GM23248 (cell line): Measurements from ENCODE around the gene GPR132. TPM values are rescaled to one million over a fixed set of nuclear protein-coding genes. Genes with fewer than 3 reads are reported as not detected.

ENCODE experiments used
- DNase-seq: peaks from one replicate; pipeline ENCODE4 v3.0.0-alpha.2; 2015
- H2AFZ ChIP-seq: fragments of 200-600 bp; sonication (generic); 2 replicates; pipeline ENCODE4 v1.6.1; 2016; ENCODE audit warnings: antibody characterized with exemption
- H3F3A ChIP-seq: fragments of 200-600 bp; sonication (generic); 2 replicates; pipeline ENCODE4 v1.6.1; 2016; ENCODE audit warnings: mild to moderate bottlenecking, antibody characterized with exemption, mixed run types; ENCODE audit not compliant: insufficient read depth
- H3K27ac ChIP-seq: fragments of 200-600 bp; sonication (generic); 2 replicates; pipeline ENCODE4 v1.5.1; 2016; ENCODE audit warnings: mild to moderate bottlenecking
- H3K27me3 ChIP-seq: fragments of 200-600 bp; sonication (generic); replicated peaks from 2 replicates; pipeline ENCODE4 v1.6.1; 2016; ENCODE audit warnings: mild to moderate bottlenecking; ENCODE audit not compliant: insufficient read depth
- H3K36me3 ChIP-seq: fragments of 200-600 bp; sonication (generic); 2 replicates; pipeline ENCODE4 v1.6.1; 2016; ENCODE audit warnings: low read depth, mild to moderate bottlenecking
- H3K4me1 ChIP-seq: fragments of 200-600 bp; sonication (generic); 2 replicates; pipeline ENCODE4 v1.6.1; 2016; ENCODE audit warnings: mild to moderate bottlenecking; ENCODE audit not compliant: insufficient read depth
- H3K4me2 ChIP-seq: fragments of 200-600 bp; sonication (generic); one replicate; pipeline ENCODE4 v1.6.1; 2016; ENCODE audit warnings: mild to moderate bottlenecking; ENCODE audit not compliant: unreplicated experiment
- H3K4me3 ChIP-seq: fragments of 200-600 bp; sonication (generic); 2 replicates; pipeline ENCODE4 v1.5.1; 2016; ENCODE audit warnings: mild to moderate bottlenecking
- H3K79me2 ChIP-seq: fragments of 200-600 bp; sonication (generic); 2 replicates; pipeline ENCODE4 v1.6.1; 2016; ENCODE audit warnings: mild to moderate bottlenecking; ENCODE audit not compliant: insufficient read depth
- H3K9ac ChIP-seq: fragments of 200-600 bp; sonication (generic); 2 replicates; pipeline ENCODE4 v1.6.1; 2016; ENCODE audit warnings: mild to moderate bottlenecking
- H3K9me2 ChIP-seq: fragments of 200-600 bp; sonication (generic); 2 replicates; pipeline ENCODE4 v1.6.1; 2016; ENCODE audit warnings: mixed run types, mild to moderate bottlenecking, moderate library complexity; ENCODE audit not compliant: insufficient read depth
- H3K9me3 ChIP-seq: fragments of 200-600 bp; sonication (generic); one replicate; pipeline ENCODE4 v1.6.1; 2017; ENCODE audit warnings: low read depth
- H4K20me1 ChIP-seq: fragments of 200-600 bp; sonication (generic); 2 replicates; pipeline ENCODE4 v1.6.0; 2016; ENCODE audit not compliant: insufficient read depth
- EZH2 ChIP-seq: fragments of 200-600 bp; sonication (generic); IDR thresholded peaks from 2 replicates; pipeline ENCODE4 v1.6.1; 2018; ENCODE audit warnings: antibody characterized with exemption, mild to moderate bottlenecking; ENCODE audit not compliant: insufficient read depth, poor library complexity, severe bottlenecking
- EZH2phosphoT487 ChIP-seq: fragments of 200-600 bp; sonication (generic); IDR thresholded peaks from 2 replicates; pipeline ENCODE4 v1.6.1; 2018; ENCODE audit warnings: antibody characterized with exemption, moderate library complexity, mild to moderate bottlenecking, low read depth; ENCODE audit not compliant: insufficient read depth
- WGBS, 2 experiments: methylation state at CpG; one replicate each; pipeline ENCODE4 v1.1.6; 2015 to 2017; ENCODE audit warnings: low lambda C conversion rate in 2 of 2, low coverage in 1 of 2; ENCODE audit errors: missing lambda C conversion rate in 2 of 2; 5-methylcytosine and 5-hydroxymethylcytosine counted together
- in situ Hi-C: fragments of 300-500 bp; cut with MboI; formaldehyde crosslinking; loops from 2 replicates; pipeline ENCODE4 v1.15.0; 2020
- polyA plus RNA-seq: library from polyadenylated mRNA; unstranded; fragments of >200 nt; fragmentation: Nextera tagmentation; extraction: Ambion mirVana; gene quantifications from 2 replicates; pipeline ENCODE4 v1.2.1, GENCODE V29; 2016
- total RNA-seq: library from RNA; depleted of rRNA; stranded (reverse); fragments of >200 nt; shearing (Covaris generic); gene quantifications from 2 replicates; pipeline ENCODE4 v1.2.3, GENCODE V29; 2014

GPR132 gene
- total and polyA plus RNA-seq, 2 experiments from 2014 or later: not detected

DNA sequence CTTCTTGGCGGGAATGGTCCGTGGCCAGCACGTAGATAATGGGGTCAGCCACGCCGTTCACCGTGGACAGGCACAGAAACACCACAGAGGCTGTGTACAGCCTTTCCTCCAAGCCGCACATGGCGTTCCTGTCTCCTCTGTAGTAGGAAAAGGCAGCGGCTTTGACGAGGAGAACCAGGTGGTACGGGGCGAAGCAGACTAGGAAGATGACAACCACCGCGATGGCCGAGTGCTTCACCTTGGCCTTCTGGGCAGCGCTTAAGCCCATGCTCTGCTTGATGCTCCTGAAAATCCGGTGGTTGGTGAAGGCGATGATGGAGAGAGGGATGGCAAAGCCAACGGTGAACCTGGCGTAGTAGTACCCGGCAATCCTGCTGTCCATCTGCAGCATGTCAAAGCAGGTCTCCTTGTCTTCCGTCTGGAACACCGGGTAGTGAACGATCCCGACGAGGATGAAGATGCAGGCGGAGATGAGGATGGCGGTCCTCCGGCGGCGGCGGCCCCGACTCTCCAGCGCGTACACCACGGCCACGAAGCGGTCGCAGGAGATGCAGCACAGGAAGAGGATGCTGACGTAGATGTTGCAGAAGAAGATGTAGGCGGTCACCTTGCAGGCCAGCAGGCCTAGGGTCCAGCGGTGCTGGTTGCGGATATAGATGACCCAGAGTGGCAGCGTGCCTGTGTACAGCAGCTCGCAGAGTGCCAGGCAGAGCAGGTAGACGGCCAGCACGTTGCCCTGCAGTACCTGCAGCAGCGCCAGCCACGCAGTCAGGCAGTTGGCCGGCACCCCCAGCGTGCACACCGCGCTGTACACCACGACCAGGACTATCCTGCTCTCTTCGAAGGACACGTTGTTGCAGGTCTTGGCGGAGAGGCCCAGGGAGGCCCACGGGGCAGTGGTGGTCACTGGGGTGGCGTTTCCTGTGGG lies 13.8 kb downstream of the GPR132 start:
- Histone ChIP-seq H3K36me3 (no peaks in the 10 kb centered on the region), H3K27me3 (no peaks in the 10 kb centered on the region), H3K79me2 (no peaks in the 10 kb centered on the region), H3K9me2 (no peaks in the 10 kb centered on the region), H3K4me3 (no peak overlapping the region), H3K27ac (no peak overlapping the region), H4K20me1 (no peaks in the 10 kb centered on the region), H3K4me1 (no peaks in the 10 kb centered on the region), H3K9ac (no peak overlapping the region), H3F3A (no peaks in the 10 kb centered on the region), H3K9me3 (no peaks in the 10 kb centered on the region), H3K4me2 (no peak overlapping the region), H2AFZ (no peak overlapping the region)
- TF ChIP-seq EZH2 (no peak), EZH2phosphoT487 (no peak)
- in situ Hi-C loops: no loop called here
- DNase-seq: no peak
- 87 to 89% methylated on average over 55 to 59 of the region's 59 CpGs for WGBS, 2 experiments

DNA sequence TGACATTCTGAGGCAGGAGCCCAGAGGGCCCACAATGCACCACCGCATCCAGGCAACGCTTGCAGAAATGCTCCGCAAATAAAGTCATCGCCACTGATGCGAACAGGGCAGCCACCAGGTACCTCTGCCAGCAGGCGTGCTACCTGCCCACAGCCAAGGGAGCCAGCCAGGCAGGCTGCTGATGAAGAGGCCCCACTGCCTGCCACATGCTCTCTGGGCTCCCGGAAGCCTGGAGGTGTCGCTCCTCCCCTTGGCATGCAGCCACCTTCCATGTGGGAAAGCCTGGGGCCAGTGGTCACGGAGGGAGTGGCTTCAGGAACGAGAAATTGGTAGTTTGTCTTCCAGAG lies 14.7 kb downstream of the GPR132 start:
- peak; percentile 59 for DNase-seq
- in situ Hi-C loops: no loop called here
- no peaks in the 10 kb centered on the region for H3K9me3 ChIP-seq
- no peak overlapping the region for H2AFZ ChIP-seq
- no peaks in the 10 kb centered on the region for H3K36me3 ChIP-seq
- no peaks in the 10 kb centered on the region for H3K27me3 ChIP-seq
- no peak overlapping the region for H3K9ac ChIP-seq
- H3K9me2 ChIP-seq: no peaks in the 10 kb centered on the region
- no peak overlapping the region for H3K27ac ChIP-seq
- no peak for TF ChIP-seq EZH2phosphoT487
- TF ChIP-seq EZH2: no peak
- no peaks in the 10 kb centered on the region for H4K20me1 ChIP-seq
- H3F3A ChIP-seq: no peaks in the 10 kb centered on the region
- H3K4me1 ChIP-seq: no peaks in the 10 kb centered on the region
- WGBS, 2 experiments: 42 to 55% methylated on average over 9 to 10 of the region's 10 CpGs
- H3K79me2 ChIP-seq: no peaks in the 10 kb centered on the region
- no peak overlapping the region for H3K4me2 ChIP-seq
- no peak overlapping the region for H3K4me3 ChIP-seq

DNA sequence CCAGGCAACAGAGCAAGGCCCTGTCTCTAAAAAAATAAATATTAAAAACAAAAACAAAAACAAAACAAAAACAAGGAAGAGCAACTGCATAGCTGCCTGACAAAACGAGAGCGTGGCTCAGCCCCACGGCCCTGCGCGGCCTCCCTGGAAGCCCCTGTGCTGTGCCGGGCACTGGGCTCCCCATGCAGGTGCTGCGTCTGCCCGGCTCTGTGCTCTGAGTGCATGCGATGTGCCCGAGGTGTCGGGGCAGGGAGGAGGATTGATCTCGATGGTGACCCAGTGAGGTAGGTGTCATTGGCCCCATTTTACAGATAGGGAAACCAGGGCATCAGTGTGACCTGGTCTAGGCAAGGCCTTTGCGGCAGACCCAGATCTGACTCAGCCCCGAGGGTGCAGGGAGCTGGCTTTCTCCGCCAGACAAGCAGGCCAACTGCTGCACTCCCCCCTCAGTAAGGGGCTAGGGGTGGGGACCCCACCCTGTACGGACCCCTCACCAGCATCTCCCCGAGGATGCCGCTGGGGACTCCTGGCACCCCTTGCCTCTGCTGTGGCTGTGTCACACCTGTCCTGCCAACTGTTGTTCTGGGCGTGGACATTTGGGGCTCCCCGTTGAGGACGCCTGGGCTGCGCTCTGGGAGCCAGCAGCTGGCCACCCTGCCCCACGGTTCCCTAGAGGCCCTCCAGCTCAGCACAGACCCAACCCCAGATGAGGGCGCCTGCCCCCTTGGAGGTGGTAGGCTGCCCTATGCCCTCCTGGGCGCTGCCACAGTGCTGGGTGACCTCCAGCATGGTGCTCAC lies 15.3 kb downstream of the GPR132 start:
- H3K9ac ChIP-seq: no peak overlapping the region
- no peaks in the 10 kb centered on the region for H3F3A ChIP-seq
- WGBS, 2 experiments: 72 to 78% methylated on average over 25 of the region's 25 CpGs
- no peaks in the 10 kb centered on the region for H3K79me2 ChIP-seq
- H3K27ac ChIP-seq: no peak overlapping the region
- no peak overlapping the region for H3K4me3 ChIP-seq
- no peaks in the 10 kb centered on the region for H3K36me3 ChIP-seq
- no peak for DNase-seq
- no peaks in the 10 kb centered on the region for H3K9me2 ChIP-seq
- H3K4me1 ChIP-seq: no peaks in the 10 kb centered on the region
- H4K20me1 ChIP-seq: no peaks in the 10 kb centered on the region
- H3K4me2 ChIP-seq: no peak overlapping the region
- no peaks in the 10 kb centered on the region for H3K9me3 ChIP-seq
- TF ChIP-seq EZH2: no peak
- no peak for TF ChIP-seq EZH2phosphoT487
- no peaks in the 10 kb centered on the region for H3K27me3 ChIP-seq
- no peak overlapping the region for H2AFZ ChIP-seq
- in situ Hi-C loops: loop anchor here (10.0 kb wide), 1 partner anchor 145 kb away; no protein-coding TSS in a partner anchor

DNA sequence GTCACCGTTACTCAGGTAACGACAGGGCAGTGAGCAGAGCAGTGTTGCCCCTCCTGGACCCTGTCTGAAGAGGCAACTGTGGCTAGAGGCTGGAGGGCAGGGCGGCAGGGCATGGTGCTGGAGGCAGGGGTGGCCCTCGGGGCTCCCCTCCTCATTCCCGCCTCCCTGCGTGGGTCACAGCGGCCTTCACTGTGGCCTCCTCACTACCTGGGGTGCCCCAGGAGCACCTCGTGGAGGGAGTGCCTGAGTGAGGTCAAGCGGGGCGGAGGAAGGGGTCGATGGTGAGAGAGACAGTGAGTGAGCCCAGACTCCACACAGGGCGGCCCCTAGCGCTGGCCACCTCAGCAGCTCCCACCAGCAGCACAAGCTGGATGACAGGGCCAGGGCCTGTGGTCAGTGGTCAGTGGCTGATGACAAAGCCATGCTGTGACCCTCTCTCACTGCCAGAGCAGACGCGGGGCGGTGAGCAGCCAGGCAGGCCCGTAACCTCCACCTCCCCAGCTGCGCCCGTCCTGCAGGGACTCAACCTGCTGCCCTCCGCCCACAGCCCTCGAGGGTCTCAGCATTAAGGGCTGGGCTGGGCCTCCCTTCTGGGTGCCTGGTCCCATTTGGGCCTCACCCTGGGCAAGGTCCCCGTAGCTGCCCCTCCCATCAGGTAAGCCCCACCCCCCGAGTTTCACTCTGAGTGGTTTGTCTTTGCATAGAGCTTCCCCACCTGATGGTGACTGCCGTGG lies 17.8 kb downstream of the GPR132 start:
- Histone ChIP-seq H3K4me2 (no peak overlapping the region), H3K27me3 (no peaks in the 10 kb centered on the region), H4K20me1 (no peaks in the 10 kb centered on the region), H3K4me1 (no peaks in the 10 kb centered on the region), H3K9ac (no peak overlapping the region), H3K4me3 (no peak overlapping the region), H3K9me2 (no peaks in the 10 kb centered on the region), H3K79me2 (no peaks in the 10 kb centered on the region), H3K27ac (no peak overlapping the region), H2AFZ (no peak overlapping the region), H3F3A (no peaks in the 10 kb centered on the region), H3K36me3 (no peaks in the 10 kb centered on the region), H3K9me3 (no peaks in the 10 kb centered on the region)
- TF ChIP-seq EZH2: no peak
- no peak for TF ChIP-seq EZH2phosphoT487
- in situ Hi-C loops: loop anchor here (10.0 kb wide), 1 partner anchor 143 kb away; no protein-coding TSS in a partner anchor
- 69 to 70% methylated on average over 21 to 24 of the region's 24 CpGs for WGBS, 2 experiments
- DNase-seq: no peak
